ENCODE data around the gene HSBP1L1. TPM values are rescaled to one million over a fixed set of nuclear protein-coding genes. Genes with fewer than 3 reads are reported as not detected.

HSBP1L1 gene
- total RNA-seq, 4 donors from 2014 or later = 25.0 to 45.7 (median 41.5) TPM

DNA sequence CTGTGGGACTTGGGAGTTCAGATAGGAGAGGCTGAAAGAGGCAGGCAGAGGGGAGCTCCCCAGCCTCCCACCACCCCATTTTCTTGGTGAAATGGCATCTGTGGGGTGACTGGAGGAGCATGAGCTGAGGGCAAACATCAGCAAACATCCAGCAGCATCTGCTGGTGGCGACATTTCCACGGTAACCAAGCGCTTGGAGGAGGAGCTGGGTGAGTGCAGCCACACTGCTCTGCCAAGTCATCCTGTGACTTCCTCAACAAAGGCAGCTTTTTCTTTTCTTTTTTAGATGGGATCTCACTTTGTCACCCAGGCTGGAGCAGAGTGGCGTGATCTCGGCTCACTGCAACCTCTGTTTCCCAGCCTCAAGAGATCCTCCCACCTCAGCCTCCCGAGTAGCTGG lies 18.3 kb downstream of the HSBP1L1 start:
- no peak for TF ChIP-seq EP300 (IDR thresholded peaks at IDR 0.05)
- TF ChIP-seq POLR2AphosphoS5 (IDR thresholded peaks at IDR 0.05) = no peak
- TF ChIP-seq CTCF (IDR thresholded peaks at IDR 0.05) = no peak
- no peaks in the 10 kb centered on the region for H3K27me3 ChIP-seq
- no peak overlapping the region for H3K27ac ChIP-seq
- DNase-seq (ENCODE audit: low spot score in 2 of 2) = no peak
- H3K4me3 ChIP-seq = no peak overlapping the region
- WGBS = 81% methylated on average over 6 of the region's 6 CpGs
- H3K36me3 ChIP-seq = peaks cover 6% of the 10 kb centered on the region
- H3K4me1 ChIP-seq = peaks cover 33% of the 10 kb centered on the region
- H3K9me3 ChIP-seq = no peaks in the 10 kb centered on the region

DNA sequence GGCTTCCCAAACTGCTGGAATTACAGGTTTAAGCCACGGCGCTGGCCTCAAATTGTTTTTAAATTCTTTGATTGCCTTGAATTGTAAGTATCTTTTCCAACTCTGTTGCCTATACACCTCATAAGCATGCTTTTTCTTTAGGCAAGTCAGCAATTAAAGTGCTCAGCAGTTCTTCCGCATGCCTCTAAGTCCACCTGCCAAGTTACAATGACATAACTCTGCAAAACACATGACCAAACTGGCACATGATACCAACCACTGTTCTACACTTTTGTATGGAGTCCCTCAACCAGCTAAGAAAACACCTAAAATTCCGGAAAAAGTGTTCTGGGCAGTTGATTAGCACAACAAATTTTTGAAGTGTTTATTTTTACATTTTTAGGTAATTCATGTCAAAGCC lies 18.8 kb downstream of the HSBP1L1 start:
- Histone ChIP-seq H3K4me1 (peaks cover 35% of the 10 kb centered on the region), H3K9me3 (no peaks in the 10 kb centered on the region), H3K4me3 (no peak overlapping the region), H3K27me3 (no peaks in the 10 kb centered on the region), H3K27ac (no peak overlapping the region), H3K36me3 (peaks cover 6% of the 10 kb centered on the region)
- WGBS = 51% methylated on average over 4 of the region's 4 CpGs
- no peak for TF ChIP-seq CTCF (IDR thresholded peaks at IDR 0.05)
- TF ChIP-seq EP300 (IDR thresholded peaks at IDR 0.05) = no peak
- TF ChIP-seq POLR2AphosphoS5 (IDR thresholded peaks at IDR 0.05) = no peak
- TF ChIP-seq POLR2A (IDR thresholded peaks at IDR 0.05) = no peak
- no peak for DNase-seq (ENCODE audit: low spot score in 2 of 2)

DNA sequence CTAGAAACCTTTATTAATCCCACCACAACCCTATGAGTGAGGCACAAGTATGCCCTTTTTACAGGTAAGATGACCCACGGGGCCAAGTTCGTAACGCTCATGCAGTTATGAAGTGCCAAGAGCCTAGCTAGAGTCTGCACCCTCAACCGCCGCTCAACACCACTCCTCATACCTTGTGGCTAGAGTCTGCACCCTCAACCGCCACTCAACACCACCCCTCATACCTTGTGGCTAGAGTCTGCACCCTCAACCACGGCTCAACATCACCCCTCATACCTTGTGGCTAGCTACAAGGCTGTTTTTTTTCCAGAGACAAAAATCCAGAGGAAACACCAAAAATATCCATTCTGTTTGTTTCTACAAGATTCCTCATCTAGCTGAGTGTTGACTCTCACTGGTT lies 19.4 kb downstream of the HSBP1L1 start:
- DNase-seq (ENCODE audit: low spot score in 2 of 2) = no peak
- no peaks in the 10 kb centered on the region for H3K9me3 ChIP-seq
- peaks cover 36% of the 10 kb centered on the region for H3K4me1 ChIP-seq
- H3K36me3 ChIP-seq = peaks cover 6% of the 10 kb centered on the region
- TF ChIP-seq POLR2AphosphoS5 (IDR thresholded peaks at IDR 0.05) = no peak
- no peak for TF ChIP-seq CTCF (IDR thresholded peaks at IDR 0.05)
- TF ChIP-seq EP300 (IDR thresholded peaks at IDR 0.05) = no peak
- no peak for TF ChIP-seq POLR2A (IDR thresholded peaks at IDR 0.05)
- H3K27ac ChIP-seq = no peak overlapping the region
- H3K4me3 ChIP-seq = no peak overlapping the region
- H3K27me3 ChIP-seq = no peaks in the 10 kb centered on the region
- WGBS = 87% methylated on average over 7 of the region's 7 CpGs

GRCh38 chr18:79985172-79985571 lies 20.7 kb downstream of the HSBP1L1 start:
- Histone ChIP-seq H3K36me3 (no peaks in the 10 kb centered on the region), H3K4me1 (peaks cover 39% of the 10 kb centered on the region), H3K4me3 (no peak overlapping the region), H3K27me3 (no peaks in the 10 kb centered on the region), H3K27ac (no peak overlapping the region), H3K9me3 (no peaks in the 10 kb centered on the region)
- 88% methylated on average over 12 of the region's 12 CpGs for WGBS
- no peak for DNase-seq (ENCODE audit: low spot score in 2 of 2)
- TF ChIP-seq EP300 (IDR thresholded peaks at IDR 0.05) (no peak), POLR2A (IDR thresholded peaks at IDR 0.05) (no peak), CTCF (IDR thresholded peaks at IDR 0.05) (no peak), POLR2AphosphoS5 (IDR thresholded peaks at IDR 0.05) (no peak)

- H3K4me1 ChIP-seq = peaks cover 36% of the 10 kb centered on the region
- H3K36me3 ChIP-seq = no peaks in the 10 kb centered on the region
- H3K27ac ChIP-seq = no peak overlapping the region
- 27% methylated on average over 5 of the region's 7 CpGs for WGBS
- no peaks in the 10 kb centered on the region for H3K27me3 ChIP-seq
- peak overlapping the region; percentile 98 for H3K4me3 ChIP-seq
- TF ChIP-seq POLR2A (IDR thresholded peaks at IDR 0.05) (no peak), POLR2AphosphoS5 (IDR thresholded peaks at IDR 0.05) (no peak), EP300 (IDR thresholded peaks at IDR 0.05) (no peak), CTCF (IDR thresholded peaks at IDR 0.05) (no peak)
- H3K9me3 ChIP-seq = no peaks in the 10 kb centered on the region
- no peak for DNase-seq (ENCODE audit: low spot score in 2 of 2)
Observed at GRCh38 chr18:79986726-79987125, 22.3 kb downstream of the HSBP1L1 start.
